ENCODE data around the gene CDC42EP4. TPM values are rescaled to one million over a fixed set of nuclear protein-coding genes. Genes with fewer than 3 reads are reported as not detected.
A peak's percentile ranks its signal among the peaks of the same experiment; 100 is the strongest.

The CDC42EP4 gene
- total RNA-seq, 1 donor from 2014 or later, result 34.0 TPM

DNA sequence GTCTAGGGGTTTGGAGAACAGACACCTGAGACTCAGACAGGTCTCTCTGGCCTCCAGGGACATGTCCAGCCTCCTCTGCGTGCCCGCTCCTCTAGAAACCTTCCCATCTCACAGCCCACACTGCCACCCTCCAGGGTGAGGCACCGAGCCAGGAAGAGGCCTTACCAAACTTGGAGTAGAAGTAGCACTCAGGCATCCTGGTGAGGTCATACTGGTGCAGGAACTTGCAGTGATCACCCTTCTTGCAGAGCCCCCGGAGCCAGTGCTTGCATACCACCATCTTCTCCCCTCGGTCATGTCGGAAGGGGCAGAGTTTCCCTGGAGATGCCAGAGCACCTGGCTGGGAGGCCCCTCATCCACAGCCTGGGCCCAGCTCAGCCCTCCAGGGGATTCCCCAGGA lies 54.3 kb downstream of the CDC42EP4 start:
- Histone ChIP-seq H3K36me3 (no peaks in the 10 kb centered on the region), H3K9me3 (replicated peaks) (no peaks in the 10 kb centered on the region), H3K27me3 (ENCODE audit: low read depth) (no peaks in the 10 kb centered on the region), H3K4me3 (no peak overlapping the region), H3K27ac (replicated peaks) (no peak overlapping the region), H3K4me1 (peaks cover 10% of the 10 kb centered on the region)
- TF ChIP-seq, protein P1, sequence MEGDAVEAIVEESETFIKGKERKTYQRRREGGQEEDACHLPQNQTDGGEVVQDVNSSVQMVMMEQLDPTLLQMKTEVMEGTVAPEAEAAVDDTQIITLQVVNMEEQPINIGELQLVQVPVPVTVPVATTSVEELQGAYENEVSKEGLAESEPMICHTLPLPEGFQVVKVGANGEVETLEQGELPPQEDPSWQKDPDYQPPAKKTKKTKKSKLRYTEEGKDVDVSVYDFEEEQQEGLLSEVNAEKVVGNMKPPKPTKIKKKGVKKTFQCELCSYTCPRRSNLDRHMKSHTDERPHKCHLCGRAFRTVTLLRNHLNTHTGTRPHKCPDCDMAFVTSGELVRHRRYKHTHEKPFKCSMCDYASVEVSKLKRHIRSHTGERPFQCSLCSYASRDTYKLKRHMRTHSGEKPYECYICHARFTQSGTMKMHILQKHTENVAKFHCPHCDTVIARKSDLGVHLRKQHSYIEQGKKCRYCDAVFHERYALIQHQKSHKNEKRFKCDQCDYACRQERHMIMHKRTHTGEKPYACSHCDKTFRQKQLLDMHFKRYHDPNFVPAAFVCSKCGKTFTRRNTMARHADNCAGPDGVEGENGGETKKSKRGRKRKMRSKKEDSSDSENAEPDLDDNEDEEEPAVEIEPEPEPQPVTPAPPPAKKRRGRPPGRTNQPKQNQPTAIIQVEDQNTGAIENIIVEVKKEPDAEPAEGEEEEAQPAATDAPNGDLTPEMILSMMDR (IDR thresholded peaks at IDR 0.05; ENCODE audit: borderline replicate concordance), result no peak
- intact Hi-C loops (cut with micrococcal nuclease), result no loop called here
- no peak for DNase-seq

DNA sequence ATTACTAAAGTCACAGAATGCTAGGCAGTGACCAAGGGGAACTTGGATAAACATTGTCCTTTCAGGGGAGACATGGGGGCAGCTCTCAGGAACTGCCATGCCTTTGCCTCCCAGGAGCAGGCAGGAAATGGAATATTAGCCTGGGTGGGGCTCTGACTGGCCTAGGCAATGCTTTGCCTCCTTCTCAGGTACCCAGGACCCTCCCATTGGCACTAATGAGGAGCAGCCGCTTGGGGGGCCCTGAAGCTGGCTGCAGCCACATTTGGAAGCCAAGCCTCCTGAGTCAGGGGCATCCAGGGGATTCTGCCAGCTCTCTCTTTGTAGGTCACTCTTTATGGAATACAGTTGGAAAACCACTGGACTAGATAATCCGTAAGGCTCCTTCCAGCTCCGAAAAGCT lies 55.6 kb downstream of the CDC42EP4 start:
- Histone ChIP-seq H3K36me3 (no peaks in the 10 kb centered on the region), H3K9me3 (replicated peaks) (no peaks in the 10 kb centered on the region), H3K27me3 (ENCODE audit: low read depth) (no peaks in the 10 kb centered on the region), H3K4me1 (peaks cover 7% of the 10 kb centered on the region), H3K4me3 (no peak overlapping the region), H3K27ac (replicated peaks) (no peak overlapping the region)
- DNase-seq, result no peak
- TF ChIP-seq, protein P1 (IDR thresholded peaks at IDR 0.05; ENCODE audit: borderline replicate concordance), result no peak
- intact Hi-C loops (cut with micrococcal nuclease), result no loop called here

DNA sequence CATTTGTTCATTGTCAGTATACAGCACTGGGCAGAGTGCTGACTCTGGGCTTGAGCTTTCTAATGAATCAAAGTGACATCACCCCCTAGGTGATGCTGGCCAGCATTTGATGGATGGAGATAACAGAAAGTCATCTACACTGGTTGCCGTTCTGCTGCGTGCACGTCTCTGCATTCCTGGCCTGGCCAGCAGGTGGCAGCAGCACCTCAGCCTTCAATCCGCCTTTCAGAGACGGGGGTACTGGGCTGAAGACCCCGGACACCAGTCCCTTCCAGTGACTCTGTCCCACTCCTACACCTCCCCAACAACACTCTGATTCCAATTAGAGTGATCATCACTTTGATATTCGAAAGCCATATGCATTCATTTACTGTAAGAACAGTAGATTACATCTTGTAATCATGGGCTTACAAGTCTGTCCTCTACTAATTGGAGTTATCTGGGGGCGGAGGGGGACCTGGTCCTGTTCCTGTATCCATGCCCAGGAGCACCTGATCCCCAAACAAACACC lies 56.1 kb downstream of the CDC42EP4 start:
- H3K4me1 ChIP-seq, result peaks cover 7% of the 10 kb centered on the region
- DNase-seq, result peak; percentile 50
- TF ChIP-seq, protein P1 (IDR thresholded peaks at IDR 0.05; ENCODE audit: borderline replicate concordance), result peak; percentile 99
- no peak overlapping the region for H3K27ac ChIP-seq (replicated peaks)
- H3K36me3 ChIP-seq, result no peaks in the 10 kb centered on the region
- intact Hi-C loops (cut with micrococcal nuclease), result no loop called here
- H3K4me3 ChIP-seq, result no peak overlapping the region
- H3K9me3 ChIP-seq (replicated peaks), result no peaks in the 10 kb centered on the region
- H3K27me3 ChIP-seq (ENCODE audit: low read depth), result no peaks in the 10 kb centered on the region

DNA sequence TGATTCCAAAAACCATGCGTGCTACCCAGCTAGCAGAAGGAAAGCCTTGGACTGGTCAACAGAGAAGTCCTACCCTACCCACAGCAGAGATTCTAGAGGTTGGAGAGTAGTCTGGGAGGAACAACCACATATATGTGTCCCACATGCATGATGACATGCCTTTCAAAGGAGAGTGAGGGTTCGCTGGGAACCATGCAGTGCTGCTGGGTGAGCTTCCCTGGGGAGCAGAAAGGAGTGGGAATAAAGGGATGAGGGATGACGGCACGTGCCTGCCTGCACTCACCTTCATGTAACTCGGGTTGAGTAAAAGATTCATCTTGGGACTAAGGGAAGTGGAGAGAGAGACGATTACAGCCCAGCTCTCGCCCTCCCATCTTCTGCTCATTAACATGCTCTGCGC lies 59.9 kb downstream of the CDC42EP4 start:
- Histone ChIP-seq H3K9me3 (replicated peaks) (no peaks in the 10 kb centered on the region), H3K27me3 (ENCODE audit: low read depth) (no peaks in the 10 kb centered on the region), H3K36me3 (peaks cover 7% of the 10 kb centered on the region), H3K4me3 (no peak overlapping the region), H3K4me1 (peaks cover 7% of the 10 kb centered on the region), H3K27ac (replicated peaks) (no peak overlapping the region)
- DNase-seq, result no peak
- intact Hi-C loops (cut with micrococcal nuclease), result no loop called here
- TF ChIP-seq, protein P1 (IDR thresholded peaks at IDR 0.05; ENCODE audit: borderline replicate concordance), result no peak

DNA sequence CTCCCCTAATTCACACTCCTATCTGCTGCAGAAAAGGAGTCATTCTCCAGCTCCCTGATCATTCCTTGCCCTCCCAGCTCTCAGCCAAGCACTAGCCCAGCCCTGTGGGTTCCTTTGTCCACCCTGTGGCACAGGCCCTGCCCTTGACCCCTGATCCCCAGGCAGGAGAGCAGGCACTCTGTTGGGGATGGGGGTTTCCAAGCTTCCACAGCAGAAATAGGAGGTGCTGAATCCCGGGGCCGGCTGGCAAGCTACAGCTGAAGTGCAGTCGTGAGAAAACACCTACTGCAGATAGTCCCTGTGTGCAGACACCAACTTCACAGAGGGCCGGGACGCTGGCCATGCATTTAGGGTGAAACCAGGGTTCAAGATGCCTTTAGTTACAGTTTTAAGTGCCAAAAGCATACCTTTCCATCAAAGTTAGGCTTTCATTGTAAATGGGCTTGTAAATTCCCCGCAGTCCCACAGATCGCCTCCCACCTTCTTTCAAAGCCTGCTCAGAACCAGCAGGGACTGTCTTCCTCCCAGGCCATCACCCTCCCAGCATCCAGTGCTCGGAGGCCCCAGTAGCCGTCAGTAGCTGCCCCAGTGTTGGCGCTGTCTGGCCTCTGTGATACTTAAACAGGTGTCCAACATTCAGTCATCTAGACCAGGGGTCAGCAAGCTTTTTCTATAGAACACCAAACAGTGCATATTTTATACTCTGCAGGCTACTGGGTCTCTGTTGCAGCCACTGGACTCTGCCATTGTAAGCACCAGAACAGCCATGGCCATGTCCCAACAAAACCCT lies 60.8 kb downstream of the CDC42EP4 start:
- intact Hi-C loops (cut with micrococcal nuclease), result no loop called here

More for the DNA sequence above, 60.8 kb downstream of the CDC42EP4 start:
- TF ChIP-seq, protein P1 (IDR thresholded peaks at IDR 0.05; ENCODE audit: borderline replicate concordance), result no peak
- Histone ChIP-seq H3K4me3 (no peak overlapping the region), H3K4me1 (peaks cover 4% of the 10 kb centered on the region), H3K27me3 (ENCODE audit: low read depth) (no peaks in the 10 kb centered on the region), H3K9me3 (replicated peaks) (no peaks in the 10 kb centered on the region), H3K27ac (replicated peaks) (no peak overlapping the region), H3K36me3 (peaks cover 13% of the 10 kb centered on the region)
- no peak for DNase-seq
